HL-60 (cell line): ENCODE data around the gene GCLC.

ENCODE experiments used
- DNase-seq, 2 experiments: peaks; one replicate each; pipeline ENCODE4 v3.0.0-alpha.2; 2010 to 2020; ENCODE audit warnings: low read depth in 1 of 2, low spot score in 1 of 2
- H3K27ac ChIP-seq: fragments of 250-450 bp; sonication (Bioruptor Pico); replicated peaks from 2 replicates; pipeline ENCODE4 v1.5.1; 2020; ENCODE audit warnings: mild to moderate bottlenecking, moderate library complexity
- H3K27me3 ChIP-seq: fragments of 250-450 bp; sonication (Bioruptor Pico); 2 replicates; pipeline ENCODE4 v1.5.1; 2021; ENCODE audit warnings: mild to moderate bottlenecking, moderate library complexity; ENCODE audit not compliant: insufficient read depth, poor library complexity, severe bottlenecking
- H3K4me3 ChIP-seq: replicated peaks from 2 replicates; pipeline ENCODE4 v1.5.1; 2011; ENCODE audit warnings: mild to moderate bottlenecking, control low read depth, low read length; ENCODE audit not compliant: insufficient read depth
- CTCF ChIP-seq: IDR thresholded peaks from one replicate; pipeline ENCODE4 v1.5.1; 2011; ENCODE audit warnings: low read length, control low read depth, inconsistent platforms; ENCODE audit not compliant: insufficient read depth
- GABPA ChIP-seq: IDR thresholded peaks from 2 replicates; pipeline ENCODE4 v1.6.1; 2012; ENCODE audit warnings: low read depth
- POLR2AphosphoS5 ChIP-seq: IDR thresholded peaks from 2 replicates; pipeline ENCODE4 v1.6.1; 2012; ENCODE audit warnings: low read depth
- REST ChIP-seq: IDR thresholded peaks from 2 replicates; pipeline ENCODE4 v1.6.1; 2012; ENCODE audit warnings: low read depth; ENCODE audit not compliant: insufficient replicate concordance
- SPI1 ChIP-seq: IDR thresholded peaks from 2 replicates; pipeline ENCODE4 v1.6.1; 2012; ENCODE audit warnings: low read depth, mild to moderate bottlenecking, borderline replicate concordance

Gene GCLC

GRCh38 chr6:53524455-53524815 is 20.5 kb downstream of the GCLC start:
- DNase-seq, result no peak
- no peak overlapping the region for H3K4me3 ChIP-seq
- no peaks in the 10 kb centered on the region for H3K27me3 ChIP-seq
- TF ChIP-seq GABPA (no peak), SPI1 (no peak), CTCF (no peak), REST (no peak), POLR2AphosphoS5 (no peak)
- H3K27ac ChIP-seq, result no peak overlapping the region

GRCh38 chr6:53523511-53524454 is 21.1 kb downstream of the GCLC start:
- H3K4me3 ChIP-seq, result no peak overlapping the region
- DNase-seq, result no peak
- TF ChIP-seq REST, result no peak
- TF ChIP-seq POLR2AphosphoS5, result no peak
- no peak for TF ChIP-seq CTCF
- TF ChIP-seq GABPA, result no peak
- no peak for TF ChIP-seq SPI1
- no peaks in the 10 kb centered on the region for H3K27me3 ChIP-seq
- no peak overlapping the region for H3K27ac ChIP-seq

- H3K4me3 ChIP-seq, result no peak overlapping the region
- no peak for DNase-seq
- H3K27ac ChIP-seq, result no peak overlapping the region
- H3K27me3 ChIP-seq, result no peaks in the 10 kb centered on the region
- TF ChIP-seq CTCF (no peak), REST (no peak), SPI1 (no peak), GABPA (no peak), POLR2AphosphoS5 (no peak)
Observed at GRCh38 chr6:53520320-53520928, 24.5 kb downstream of the GCLC start.
